ENCODE results near the gene HHIPL1. TPM values are rescaled to one million over a fixed set of nuclear protein-coding genes. Genes with fewer than 3 reads are reported as not detected.

The HHIPL1 gene
- total RNA-seq, 2 donors from 2014 or later, result 3.0 to 3.4 TPM

DNA sequence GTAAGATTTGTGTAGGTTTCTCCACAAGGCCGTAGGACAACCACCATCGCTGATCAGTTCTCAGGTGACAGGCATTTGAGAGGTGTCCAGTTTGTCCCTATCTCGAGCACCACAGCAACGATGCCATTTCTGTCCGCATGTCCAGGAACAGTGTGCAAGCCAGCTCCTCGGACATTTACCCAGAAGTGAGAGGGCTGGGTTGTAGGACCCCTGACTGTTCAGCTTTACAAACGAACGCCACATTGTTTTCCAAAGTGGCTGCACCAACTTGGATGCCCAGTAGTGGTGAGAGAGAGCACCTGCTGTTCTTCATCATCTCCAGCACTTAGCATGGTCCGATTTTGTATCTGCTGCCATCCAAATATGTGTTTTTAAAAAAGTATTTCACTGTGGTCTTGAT lies 77.8 kb downstream of the HHIPL1 start:
- Histone ChIP-seq H3K4me1 (ENCODE audit: control insufficient read depth, insufficient read depth, low read length) (no peaks in the 10 kb centered on the region), H3K36me3 (ENCODE audit: control insufficient read depth, insufficient read depth, low read length) (no peaks in the 10 kb centered on the region), H3K9me3 (ENCODE audit: control insufficient read depth, low read length) (no peaks in the 10 kb centered on the region), H3K9ac (ENCODE audit: extremely low read depth, low read length, poor library complexity, severe bottlenecking) (no peak overlapping the region), H3K27ac (ENCODE audit: low read depth, low read length) (no peak overlapping the region), H3K4me3 (ENCODE audit: low read length) (no peak overlapping the region), H3K27me3 (ENCODE audit: control insufficient read depth, insufficient read depth, low read length, poor library complexity, severe bottlenecking) (no peaks in the 10 kb centered on the region)
- TF ChIP-seq, protein P1, sequence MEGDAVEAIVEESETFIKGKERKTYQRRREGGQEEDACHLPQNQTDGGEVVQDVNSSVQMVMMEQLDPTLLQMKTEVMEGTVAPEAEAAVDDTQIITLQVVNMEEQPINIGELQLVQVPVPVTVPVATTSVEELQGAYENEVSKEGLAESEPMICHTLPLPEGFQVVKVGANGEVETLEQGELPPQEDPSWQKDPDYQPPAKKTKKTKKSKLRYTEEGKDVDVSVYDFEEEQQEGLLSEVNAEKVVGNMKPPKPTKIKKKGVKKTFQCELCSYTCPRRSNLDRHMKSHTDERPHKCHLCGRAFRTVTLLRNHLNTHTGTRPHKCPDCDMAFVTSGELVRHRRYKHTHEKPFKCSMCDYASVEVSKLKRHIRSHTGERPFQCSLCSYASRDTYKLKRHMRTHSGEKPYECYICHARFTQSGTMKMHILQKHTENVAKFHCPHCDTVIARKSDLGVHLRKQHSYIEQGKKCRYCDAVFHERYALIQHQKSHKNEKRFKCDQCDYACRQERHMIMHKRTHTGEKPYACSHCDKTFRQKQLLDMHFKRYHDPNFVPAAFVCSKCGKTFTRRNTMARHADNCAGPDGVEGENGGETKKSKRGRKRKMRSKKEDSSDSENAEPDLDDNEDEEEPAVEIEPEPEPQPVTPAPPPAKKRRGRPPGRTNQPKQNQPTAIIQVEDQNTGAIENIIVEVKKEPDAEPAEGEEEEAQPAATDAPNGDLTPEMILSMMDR (conservative IDR thresholded peaks at IDR 0.05), result no peak
- Mint-ChIP-seq H3K27ac (no peak overlapping the region), H3K4me3 (no peak overlapping the region), H3K4me1 (peaks cover 4% of the 10 kb centered on the region), H3K27me3 (ENCODE audit: insufficient read depth) (peaks cover 11% of the 10 kb centered on the region), H3K36me3 (ENCODE audit: low read depth) (no peaks in the 10 kb centered on the region), H3K9me3 (no peaks in the 10 kb centered on the region)
- no peak for DNase-seq
- WGBS, 2 experiments (ENCODE audit: insufficient coverage in 1 of 2, insufficient read length in 1 of 2), result 89 to 92% methylated on average over 8 to 9 of the region's 9 CpGs

DNA sequence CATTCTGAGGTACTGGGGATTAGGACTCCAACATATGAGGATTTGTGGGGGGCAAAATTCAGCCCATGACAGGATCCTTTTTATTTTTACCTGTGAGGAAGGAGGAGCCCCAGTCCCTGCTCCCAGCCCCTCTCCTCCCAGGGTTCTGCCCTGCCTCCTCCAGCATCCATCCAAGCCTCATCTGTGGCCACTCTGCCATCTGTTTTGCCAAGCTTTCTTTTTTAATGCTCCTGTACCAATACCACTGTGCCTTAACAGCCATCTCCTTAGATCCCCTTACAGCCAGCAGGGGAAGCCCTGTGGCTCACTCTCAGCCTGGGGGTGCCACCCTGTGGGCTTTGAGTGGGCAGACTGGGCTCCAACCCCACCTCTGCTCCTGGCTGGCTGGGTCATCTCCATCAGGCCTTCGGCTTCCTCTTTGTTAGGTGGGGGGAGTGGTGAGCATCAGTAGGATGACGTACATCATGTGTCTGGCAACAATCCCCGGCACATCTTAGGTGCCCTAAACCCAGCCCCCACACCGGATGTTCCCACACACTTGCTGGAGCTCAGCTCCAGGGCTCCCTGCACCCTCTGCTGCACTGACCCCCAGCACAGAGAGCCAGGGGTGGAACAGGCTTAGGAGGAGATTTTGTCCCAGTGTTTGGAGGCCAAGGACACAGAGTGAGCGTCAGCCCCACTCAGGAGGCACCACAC lies 79.4 kb downstream of the HHIPL1 start:
- H3K4me3 Mint-ChIP-seq, result no peak overlapping the region
- no peak overlapping the region for H3K27ac ChIP-seq (ENCODE audit: low read depth, low read length)
- TF ChIP-seq, protein P1 (conservative IDR thresholded peaks at IDR 0.05), result no peak
- no peak overlapping the region for H3K27ac Mint-ChIP-seq
- no peak for DNase-seq
- no peaks in the 10 kb centered on the region for H3K9me3 ChIP-seq (ENCODE audit: control insufficient read depth, low read length)
- H3K4me1 Mint-ChIP-seq, result peaks cover 4% of the 10 kb centered on the region
- no peak overlapping the region for H3K9ac ChIP-seq (ENCODE audit: extremely low read depth, low read length, poor library complexity, severe bottlenecking)
- H3K4me1 ChIP-seq (ENCODE audit: control insufficient read depth, insufficient read depth, low read length), result no peaks in the 10 kb centered on the region
- no peaks in the 10 kb centered on the region for H3K27me3 ChIP-seq (ENCODE audit: control insufficient read depth, insufficient read depth, low read length, poor library complexity, severe bottlenecking)
- H3K36me3 ChIP-seq (ENCODE audit: control insufficient read depth, insufficient read depth, low read length), result no peaks in the 10 kb centered on the region
- H3K27me3 Mint-ChIP-seq (ENCODE audit: insufficient read depth), result peaks cover 14% of the 10 kb centered on the region
- no peak overlapping the region for H3K4me3 ChIP-seq (ENCODE audit: low read length)
- no peaks in the 10 kb centered on the region for H3K9me3 Mint-ChIP-seq
- no peaks in the 10 kb centered on the region for H3K36me3 Mint-ChIP-seq (ENCODE audit: low read depth)
- WGBS, 2 experiments (ENCODE audit: insufficient coverage in 1 of 2, insufficient read length in 1 of 2), result 88 to 92% methylated on average over 4 to 5 of the region's 5 CpGs

DNA sequence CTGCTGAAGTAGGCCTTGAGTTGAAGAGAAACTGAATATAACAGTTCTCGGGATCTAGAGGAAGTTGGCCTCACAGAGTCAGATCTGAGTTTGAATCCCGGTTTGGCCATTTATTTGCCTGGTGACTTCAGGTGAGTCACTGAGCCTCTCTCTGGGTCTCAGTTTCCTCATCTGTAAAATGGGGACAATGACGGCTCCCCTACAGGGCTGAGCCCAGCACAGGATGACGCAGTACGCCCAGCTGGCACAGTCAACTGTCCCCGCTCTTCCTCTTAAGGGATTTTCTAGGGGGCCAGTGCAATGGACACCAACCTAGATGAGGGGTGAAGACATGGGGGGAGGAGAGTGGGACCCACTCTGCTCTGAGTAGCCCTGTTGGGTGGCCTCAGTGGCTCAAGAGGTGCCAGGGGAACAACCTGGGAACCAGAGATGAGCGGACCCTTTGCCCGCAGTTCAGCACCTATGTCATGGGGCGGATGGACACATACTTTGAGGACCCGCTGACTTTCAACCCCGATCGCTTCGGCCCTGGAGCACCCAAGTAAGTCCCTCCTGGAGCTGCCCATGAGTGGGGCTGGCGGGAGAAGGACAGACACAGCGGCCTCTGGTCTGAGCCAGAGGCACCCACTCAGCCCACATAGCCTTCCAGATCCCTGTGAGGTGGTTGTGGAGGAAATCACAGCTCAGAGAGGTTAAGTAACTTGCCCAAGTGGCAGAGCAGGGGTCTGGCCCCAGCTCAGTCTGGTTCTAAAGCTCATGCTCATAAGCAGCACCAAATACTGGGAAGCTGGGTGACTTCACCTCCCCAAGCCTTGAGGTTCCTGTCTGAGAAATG lies 80.2 kb downstream of the HHIPL1 start:
- Histone ChIP-seq H3K36me3 (ENCODE audit: control insufficient read depth, insufficient read depth, low read length) (no peaks in the 10 kb centered on the region), H3K27me3 (ENCODE audit: control insufficient read depth, insufficient read depth, low read length, poor library complexity, severe bottlenecking) (no peaks in the 10 kb centered on the region), H3K4me3 (ENCODE audit: low read length) (no peak overlapping the region), H3K27ac (ENCODE audit: low read depth, low read length) (no peak overlapping the region), H3K9ac (ENCODE audit: extremely low read depth, low read length, poor library complexity, severe bottlenecking) (no peak overlapping the region), H3K4me1 (ENCODE audit: control insufficient read depth, insufficient read depth, low read length) (no peaks in the 10 kb centered on the region), H3K9me3 (ENCODE audit: control insufficient read depth, low read length) (no peaks in the 10 kb centered on the region)
- H3K27ac Mint-ChIP-seq, result no peak overlapping the region
- H3K4me1 Mint-ChIP-seq, result peaks cover 4% of the 10 kb centered on the region
- H3K36me3 Mint-ChIP-seq (ENCODE audit: low read depth), result no peaks in the 10 kb centered on the region
- H3K4me3 Mint-ChIP-seq, result no peak overlapping the region
- 91 to 95% methylated on average over 9 to 15 of the region's 15 CpGs for WGBS, 2 experiments (ENCODE audit: insufficient coverage in 1 of 2, insufficient read length in 1 of 2)
- H3K27me3 Mint-ChIP-seq (ENCODE audit: insufficient read depth), result peaks cover 14% of the 10 kb centered on the region
- no peaks in the 10 kb centered on the region for H3K9me3 Mint-ChIP-seq
- no peak for DNase-seq
- TF ChIP-seq, protein P1 (conservative IDR thresholded peaks at IDR 0.05), result no peak
